Measurements from ENCODE around the gene TCN2. TPM values are rescaled to one million over a fixed set of nuclear protein-coding genes. Genes with fewer than 3 reads are reported as not detected.

Gene TCN2
- total RNA-seq, 6 experiments from 2014 or later: 2.3 to 3.2 (median 2.9) TPM

DNA sequence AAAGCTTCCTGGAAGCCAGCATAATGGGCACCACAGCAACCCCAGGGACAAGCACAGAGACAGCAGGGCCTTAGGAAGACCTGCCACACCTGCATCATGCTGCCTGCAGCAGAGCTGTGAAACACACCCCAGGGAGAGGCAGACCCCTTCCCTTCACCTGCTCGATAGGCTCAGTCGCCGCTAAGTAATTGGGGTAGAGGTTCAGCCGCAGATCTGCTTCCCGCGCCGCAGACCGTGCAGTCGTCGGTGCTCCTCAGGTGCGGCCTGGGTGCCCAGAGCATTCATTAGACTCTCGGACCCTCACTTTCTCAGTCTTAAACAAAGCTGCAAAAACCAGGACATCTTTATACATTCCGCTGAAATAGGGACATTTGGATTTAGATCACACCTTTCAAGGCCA lies 57.8 kb downstream of the TCN2 start:
- Mint-ChIP-seq H3K9me3 (no peaks in the 10 kb centered on the region), H3K27ac (no peak overlapping the region), H3K27me3 (ENCODE audit: insufficient read depth) (peaks cover 3% of the 10 kb centered on the region)

GRCh38 chr22:30665266-30665665 lies 58.3 kb downstream of the TCN2 start:
- Mint-ChIP-seq H3K4me3 (no peak overlapping the region), H3K27ac (no peak overlapping the region), H3K36me3 (ENCODE audit: low read depth) (peaks cover 12% of the 10 kb centered on the region; the same call in 1 of the 2 replicates), H3K27me3 (ENCODE audit: insufficient read depth) (peaks cover 3% of the 10 kb centered on the region), H3K4me1 (ENCODE audit: low read depth) (peaks cover 18% of the 10 kb centered on the region), H3K9me3 (no peaks in the 10 kb centered on the region)
- no peak for TF ChIP-seq CTCF (IDR thresholded peaks at IDR 0.05)
- no peak for DNase-seq

More for the DNA sequence above, 57.8 kb downstream of the TCN2 start:
- DNase-seq: no peak
- H3K36me3 Mint-ChIP-seq (ENCODE audit: low read depth): peaks cover 12% of the 10 kb centered on the region; the same call in 1 of the 2 replicates
- H3K4me3 Mint-ChIP-seq: no peak overlapping the region
- TF ChIP-seq CTCF (IDR thresholded peaks at IDR 0.05): no peak
- H3K4me1 Mint-ChIP-seq (ENCODE audit: low read depth): peaks cover 18% of the 10 kb centered on the region

DNA sequence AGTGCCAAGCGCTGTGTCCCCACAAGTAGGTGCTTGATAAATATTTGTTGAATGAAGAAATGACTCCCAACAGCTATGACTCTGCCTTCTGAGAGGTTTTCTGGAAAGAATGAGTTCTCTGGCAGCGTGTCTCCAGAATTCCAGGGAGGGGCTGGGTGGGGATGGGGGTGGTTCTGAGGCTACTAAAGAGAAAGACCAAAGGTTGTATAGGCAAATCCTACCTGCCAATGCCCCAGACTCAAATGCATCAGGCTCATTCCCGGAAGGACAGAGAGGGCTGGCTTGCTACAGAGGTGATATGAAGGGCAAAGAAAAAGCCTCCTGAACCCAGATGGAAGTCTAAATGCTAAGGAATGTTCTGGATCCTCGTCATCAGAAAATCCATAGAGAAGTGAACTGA lies 58.8 kb downstream of the TCN2 start:
- H3K9me3 Mint-ChIP-seq: no peaks in the 10 kb centered on the region
- H3K36me3 Mint-ChIP-seq (ENCODE audit: low read depth): peaks cover 12% of the 10 kb centered on the region; the same call in 1 of the 2 replicates
- H3K4me1 Mint-ChIP-seq (ENCODE audit: low read depth): peaks cover 18% of the 10 kb centered on the region
- no peak for DNase-seq
- TF ChIP-seq CTCF (IDR thresholded peaks at IDR 0.05): no peak
- H3K27ac Mint-ChIP-seq: no peak overlapping the region
- no peak overlapping the region; the same call in 1 of the 2 replicates for H3K4me3 Mint-ChIP-seq
- peaks cover 3% of the 10 kb centered on the region for H3K27me3 Mint-ChIP-seq (ENCODE audit: insufficient read depth)

GRCh38 chr22:30667107-30667493 lies 60.1 kb downstream of the TCN2 start:
- Mint-ChIP-seq H3K36me3 (ENCODE audit: low read depth) (peaks cover 12% of the 10 kb centered on the region; the same call in 1 of the 2 replicates), H3K27me3 (ENCODE audit: insufficient read depth) (peaks cover 7% of the 10 kb centered on the region), H3K4me3 (peak overlapping the region; percentile 96), H3K9me3 (no peaks in the 10 kb centered on the region), H3K4me1 (ENCODE audit: low read depth) (peaks cover 18% of the 10 kb centered on the region), H3K27ac (peak overlapping the region; percentile 93)
- no peak for DNase-seq
- TF ChIP-seq CTCF (IDR thresholded peaks at IDR 0.05): no peak

DNA sequence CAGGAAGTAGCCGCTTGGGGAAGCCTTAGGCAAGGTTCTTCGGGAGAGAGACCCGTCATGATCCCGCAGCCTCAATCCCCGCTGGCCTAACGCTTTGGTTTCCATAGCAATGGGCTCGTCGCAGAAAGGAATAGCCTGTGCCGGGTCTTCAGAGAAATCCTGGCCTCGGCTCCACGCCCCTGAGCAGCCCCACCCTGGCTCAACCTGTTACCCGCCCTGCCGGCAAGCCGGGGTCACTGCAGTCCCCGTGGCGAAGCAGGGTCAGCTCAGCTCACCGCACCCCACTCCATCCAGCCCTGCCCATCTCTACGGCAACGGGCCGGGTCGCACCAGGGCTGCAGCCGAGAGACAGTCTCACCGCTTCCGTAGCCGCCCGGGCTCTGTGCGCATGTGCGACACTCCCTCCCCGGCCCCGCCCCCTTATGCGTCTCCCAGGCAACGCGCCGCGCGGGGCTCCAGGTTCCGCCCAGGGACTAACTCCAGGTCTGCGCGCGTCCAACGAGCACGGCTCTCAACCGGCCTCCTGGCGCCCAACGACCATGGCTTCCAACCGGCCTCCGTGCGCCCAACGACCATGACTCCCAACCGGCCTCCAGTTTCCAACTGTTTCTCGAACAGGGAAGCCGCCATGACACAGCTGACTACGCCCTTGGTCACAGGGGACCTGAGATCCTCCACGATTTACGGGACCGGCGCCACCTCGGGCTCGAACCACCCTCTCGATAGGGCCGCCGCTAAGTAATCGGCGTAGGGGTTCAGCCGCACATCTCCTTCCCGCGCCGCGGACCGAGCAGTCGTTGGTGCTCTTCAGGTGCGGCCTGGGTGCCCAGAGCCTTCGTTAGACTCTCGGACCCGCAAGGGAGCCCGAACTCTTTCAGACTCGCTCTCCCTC lies 60.8 kb downstream of the TCN2 start, which contains the start of gene DUSP18:
DUSP18 (minus strand) TSS at position 382 of the 892 bp plus-strand sequence. CDS start 3,872 bp downstream, outside the sequence.
- Mint-ChIP-seq H3K4me3 (peak within 1 kb of the TSS; percentile 96), H3K9me3 (no peaks in the 10 kb centered on the region), H3K27ac (peak within 1 kb of the TSS; percentile 93), H3K4me1 (ENCODE audit: low read depth) (peaks cover 23% of the 10 kb centered on the region), H3K36me3 (ENCODE audit: low read depth) (peaks cover 12% of the 10 kb centered on the region; the same call in 1 of the 2 replicates), H3K27me3 (ENCODE audit: insufficient read depth) (peaks cover 7% of the 10 kb centered on the region)
- peak; percentile 76 for TF ChIP-seq CTCF (IDR thresholded peaks at IDR 0.05)
- DNase-seq: peak; percentile 87
